Subcutaneous adipose tissue (tissue), 4 donors: ENCODE measurements around the gene MAFG. TPM values are rescaled to one million over a fixed set of nuclear protein-coding genes. Genes with fewer than 3 reads are reported as not detected.

Experiments used
- total RNA-seq, 4 donors: library from RNA; depleted of rRNA; stranded (reverse); fragments of >200 nt; gene quantifications; one replicate each; pipeline ENCODE4 v1.1.0, GENCODE V29; 2016
- TF ChIP-seq, protein P1 (sequence below): fragments of 450-650 bp; IDR thresholded peaks from one replicate; pipeline ENCODE4 v1.5.1; 2016; ENCODE audit warnings: low read depth, mild to moderate bottlenecking, control low read depth, antibody characterized with exemption, moderate library complexity

MAFG gene
- total RNA-seq, 4 donors from 2014 or later: 9.8 to 20.0 (median 15.0) TPM

DNA sequence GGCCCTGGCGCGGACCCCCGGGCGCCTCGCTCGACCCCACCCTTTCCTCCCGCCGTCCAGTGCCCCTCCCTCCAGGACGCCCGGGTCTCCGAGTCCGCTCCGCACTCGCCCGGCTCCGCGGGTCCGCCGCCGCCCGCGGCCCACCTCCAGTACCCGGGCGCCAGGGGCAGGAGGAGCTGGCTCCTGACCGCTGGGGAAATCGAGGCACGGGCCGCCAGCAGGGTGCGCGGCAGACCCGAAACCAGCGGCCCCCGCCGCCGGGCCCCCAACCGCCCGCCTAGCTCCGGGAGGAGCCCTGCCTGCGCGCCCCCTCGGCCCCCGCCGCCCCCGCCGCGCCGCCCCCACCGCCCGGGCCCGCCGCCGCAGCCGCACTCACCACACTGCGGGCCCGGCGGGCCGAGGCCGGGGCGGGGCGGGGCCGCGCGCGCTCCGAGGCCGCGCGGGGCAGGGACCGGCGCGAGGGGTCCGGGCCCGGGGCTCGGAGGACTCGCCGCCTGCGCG, 333 bp downstream of the MAFG start:
- TF ChIP-seq, protein P1, sequence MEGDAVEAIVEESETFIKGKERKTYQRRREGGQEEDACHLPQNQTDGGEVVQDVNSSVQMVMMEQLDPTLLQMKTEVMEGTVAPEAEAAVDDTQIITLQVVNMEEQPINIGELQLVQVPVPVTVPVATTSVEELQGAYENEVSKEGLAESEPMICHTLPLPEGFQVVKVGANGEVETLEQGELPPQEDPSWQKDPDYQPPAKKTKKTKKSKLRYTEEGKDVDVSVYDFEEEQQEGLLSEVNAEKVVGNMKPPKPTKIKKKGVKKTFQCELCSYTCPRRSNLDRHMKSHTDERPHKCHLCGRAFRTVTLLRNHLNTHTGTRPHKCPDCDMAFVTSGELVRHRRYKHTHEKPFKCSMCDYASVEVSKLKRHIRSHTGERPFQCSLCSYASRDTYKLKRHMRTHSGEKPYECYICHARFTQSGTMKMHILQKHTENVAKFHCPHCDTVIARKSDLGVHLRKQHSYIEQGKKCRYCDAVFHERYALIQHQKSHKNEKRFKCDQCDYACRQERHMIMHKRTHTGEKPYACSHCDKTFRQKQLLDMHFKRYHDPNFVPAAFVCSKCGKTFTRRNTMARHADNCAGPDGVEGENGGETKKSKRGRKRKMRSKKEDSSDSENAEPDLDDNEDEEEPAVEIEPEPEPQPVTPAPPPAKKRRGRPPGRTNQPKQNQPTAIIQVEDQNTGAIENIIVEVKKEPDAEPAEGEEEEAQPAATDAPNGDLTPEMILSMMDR: no peak

DNA sequence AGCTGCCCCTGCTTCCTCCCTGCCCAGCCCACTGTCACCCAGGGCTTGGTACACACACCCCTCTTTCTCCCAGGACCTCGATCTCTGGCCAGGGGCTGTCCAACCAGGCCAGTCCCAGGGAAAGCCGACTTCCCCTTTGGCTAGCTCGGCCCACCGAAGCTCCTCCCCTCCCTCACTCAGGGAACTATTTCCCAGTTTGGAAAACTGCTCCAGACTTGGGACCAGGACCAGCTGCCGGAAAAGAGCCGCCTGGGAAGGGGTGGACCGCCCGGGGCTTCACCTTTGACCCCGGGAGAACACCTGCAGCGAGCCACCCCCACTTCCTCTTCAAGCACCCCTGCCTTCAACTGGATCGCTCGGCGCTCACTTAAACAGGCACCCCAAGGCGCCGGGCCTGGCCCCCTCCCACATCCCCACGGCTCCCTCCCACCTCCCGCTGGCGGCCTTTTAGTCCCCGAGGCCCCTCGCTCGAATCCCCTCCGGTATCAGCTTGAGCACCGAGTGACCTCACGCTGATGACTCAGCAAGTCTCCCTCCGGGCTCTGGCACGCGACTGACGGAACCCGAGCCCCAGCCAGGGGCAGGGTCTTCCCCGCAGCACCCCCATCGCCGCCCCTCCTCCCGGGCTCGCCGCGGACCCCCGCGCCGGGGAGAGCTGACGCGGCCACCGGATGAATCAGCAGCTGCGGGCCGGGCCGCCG, 934 bp downstream of the MAFG start:
- TF ChIP-seq, protein P1: no peak

DNA sequence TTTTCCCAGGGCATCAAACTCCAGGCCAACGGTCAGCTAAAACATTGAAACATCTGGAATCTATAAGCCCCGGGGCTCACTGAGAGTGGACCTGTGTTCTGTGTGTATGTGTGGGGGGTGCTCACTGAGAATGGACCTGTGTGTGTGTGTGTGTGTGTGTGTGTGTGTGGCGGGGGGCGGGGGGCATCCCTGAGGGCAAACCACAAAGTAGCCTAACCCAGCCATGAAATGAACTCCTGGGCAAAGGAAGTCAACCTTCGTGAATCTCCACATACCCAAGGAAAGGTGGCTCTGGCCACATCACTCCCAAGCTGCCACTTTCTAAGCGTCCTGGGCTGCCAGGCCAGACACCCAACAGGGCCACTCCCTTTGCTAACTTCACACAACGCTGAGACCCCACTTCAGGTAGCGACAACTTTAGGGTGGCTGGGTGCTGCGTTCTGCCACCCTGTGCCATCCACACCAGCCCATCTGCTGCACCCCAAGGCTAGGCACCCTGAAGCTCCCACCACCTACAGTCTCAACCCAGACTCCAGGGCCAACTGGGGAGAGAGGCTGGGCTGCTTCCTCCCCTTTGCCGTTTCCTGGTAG, 1.6 kb downstream of the MAFG start:
- TF ChIP-seq, protein P1: no peak

DNA sequence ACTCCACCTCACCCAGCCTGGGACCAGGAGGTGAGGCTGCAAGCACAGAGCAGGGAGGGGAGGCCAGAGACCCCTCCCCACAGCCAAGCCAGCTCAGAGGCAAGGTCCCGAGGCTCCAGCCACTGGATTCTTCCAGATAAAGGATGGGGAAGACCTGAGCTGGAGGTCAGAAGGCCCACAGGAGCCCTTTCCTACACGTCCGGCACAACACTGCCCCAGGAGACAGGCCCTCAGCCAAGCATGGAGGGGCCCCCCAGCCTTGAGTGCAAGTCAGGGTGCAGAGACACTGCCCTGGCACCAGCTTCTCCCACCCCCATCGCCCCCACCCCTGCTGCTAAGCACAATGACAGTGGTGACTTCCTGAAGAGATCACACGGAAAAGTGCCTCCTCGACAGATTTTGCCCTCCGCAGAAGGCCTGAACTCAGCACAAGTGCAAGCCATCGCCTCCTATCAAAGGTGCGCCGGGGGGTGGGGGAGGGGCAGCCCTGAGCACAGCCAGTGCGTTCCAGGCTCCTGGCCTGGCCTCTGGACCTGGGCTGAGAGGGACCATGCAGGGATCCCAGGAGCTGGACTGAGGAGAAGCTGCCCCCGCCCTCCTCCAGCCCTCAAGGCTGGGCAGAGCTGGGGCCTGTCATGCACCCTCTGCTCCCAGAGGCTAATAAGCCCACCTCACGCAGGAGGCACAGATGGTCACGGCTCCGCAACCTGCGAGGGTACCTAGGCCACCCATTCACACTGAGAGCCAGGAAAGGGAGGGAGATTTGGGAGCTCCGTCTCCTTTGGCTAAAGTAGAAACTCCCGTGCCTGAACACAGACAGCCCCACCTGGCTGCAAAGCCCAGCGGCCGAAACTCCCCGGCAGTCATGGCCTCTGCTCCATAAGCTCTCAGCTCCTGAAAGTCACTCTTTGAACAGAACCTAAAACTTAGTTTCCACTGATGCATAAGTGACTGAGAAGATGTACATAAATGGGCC, 2.7 kb downstream of the MAFG start:
- TF ChIP-seq, protein P1: no peak

DNA sequence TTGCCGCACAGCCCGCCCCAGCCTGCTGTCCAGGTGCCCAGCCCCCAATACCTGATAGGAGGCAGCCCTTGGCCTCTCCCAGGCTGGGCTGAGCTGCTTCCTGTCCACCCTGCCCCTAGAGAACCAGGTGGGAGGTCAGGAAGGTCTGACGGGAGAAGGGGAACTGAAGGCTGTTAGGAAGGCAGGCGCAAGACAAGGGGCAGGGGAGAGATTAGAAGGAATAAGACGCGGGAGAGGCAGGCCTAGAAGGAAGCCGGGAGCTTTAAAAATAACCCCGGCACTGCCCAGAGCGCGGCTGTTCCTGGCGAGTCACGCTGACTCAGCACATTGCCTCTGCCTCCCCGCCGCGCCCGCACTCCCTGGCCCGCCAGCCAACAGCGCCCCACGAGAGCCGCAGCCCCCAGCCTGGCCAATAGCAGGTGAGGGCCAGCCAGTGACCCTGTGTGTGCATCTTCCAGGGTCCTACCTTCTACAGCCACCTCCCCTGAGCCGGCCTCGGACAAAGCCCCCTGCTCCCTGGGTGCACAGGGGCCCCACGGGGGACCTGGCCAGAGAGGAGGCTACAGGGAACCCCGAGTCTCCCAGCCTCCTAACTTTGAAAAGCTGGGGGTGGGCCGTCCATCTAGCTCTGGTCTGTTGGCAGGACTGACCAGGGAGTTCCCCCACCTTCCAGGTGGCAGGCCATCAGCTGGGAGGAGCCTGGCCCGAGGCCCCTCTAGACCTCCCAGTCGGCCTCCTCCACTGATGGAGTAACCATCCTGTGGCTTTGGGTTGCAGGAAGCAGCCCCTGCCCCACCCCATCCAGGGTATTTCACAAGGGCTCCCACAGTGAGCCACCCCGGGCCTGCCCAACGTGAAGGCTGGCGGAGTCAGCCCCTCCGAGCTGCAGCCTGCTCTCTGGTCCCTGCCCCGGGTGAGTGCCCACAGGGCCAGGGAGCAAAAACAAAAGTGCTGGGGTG, 4.0 kb downstream of the MAFG start:
- TF ChIP-seq, protein P1: no peak

- TF ChIP-seq, protein P1: no peak
These were observed 4.8 kb downstream of the MAFG start for GRCh38 chr17:81922566-81923301.
